NCI-H460 (cell line): ENCODE measurements around the gene PARP9. TPM values are rescaled to one million over a fixed set of nuclear protein-coding genes. Genes with fewer than 3 reads are reported as not detected.

ENCODE experiments used
- DNase-seq: peaks from one replicate; pipeline ENCODE4 v3.0.0-alpha.2; 2016; ENCODE audit warnings: low read depth; ENCODE audit errors: extremely low read depth
- polyA plus RNA-seq: library from polyadenylated mRNA; depleted of rRNA; stranded (reverse); fragments of >200 nt; gene quantifications from 2 replicates; pipeline ENCODE4 v1.2.3, GENCODE V29; 2014; cell fraction: nucleus; rRNA removed
- total RNA-seq: library from RNA; depleted of rRNA; stranded (reverse); fragments of >200 nt; shearing (Covaris generic); gene quantifications from 2 replicates; pipeline ENCODE4 v1.2.3, GENCODE V29; 2014; rRNA removed

The PARP9 gene
- total RNA-seq, result 6.8 and 8.8 TPM in 2 replicates
- polyA plus RNA-seq, result 4.8 and 7.0 TPM in 2 replicates

- peak; percentile 39 for DNase-seq
Measured at GRCh38 chr3:122564155-122564912, at the start of gene PARP9, which contains the start of gene DTX3L. TSS of gene PARP9 (minus strand) at chr3:122564300. CDS start at chr3:122559620, 4,680 bp downstream. TSS of gene DTX3L (plus strand) at chr3:122564338. CDS start at chr3:122564427, 89 bp downstream.

GRCh38 chr3:122612696-122613095, 48.6 kb upstream of the PARP9 start:
- DNase-seq, result no peak

GRCh38 chr3:122609798-122610559, 45.9 kb upstream of the PARP9 start:
- DNase-seq, result no peak

- DNase-seq, result no peak
Measured at GRCh38 chr3:122608916-122609315, 44.8 kb upstream of the PARP9 start.

GRCh38 chr3:122606330-122606729, 42.2 kb upstream of the PARP9 start:
- DNase-seq, result no peak

- DNase-seq, result no peak
Measured at GRCh38 chr3:122603056-122603455, 39.0 kb upstream of the PARP9 start.

GRCh38 chr3:122602011-122602710, 38.1 kb upstream of the PARP9 start:
- DNase-seq, result no peak

- DNase-seq, result no peak
Measured at GRCh38 chr3:122598556-122598955, 34.5 kb upstream of the PARP9 start.

- no peak for DNase-seq
Measured at GRCh38 chr3:122598151-122598550, 34.1 kb upstream of the PARP9 start.

GRCh38 chr3:122594025-122594424, 29.9 kb upstream of the PARP9 start:
- DNase-seq, result no peak

- DNase-seq, result no peak
Measured at GRCh38 chr3:122590610-122591009, 26.5 kb upstream of the PARP9 start.

GRCh38 chr3:122589297-122589696, 25.2 kb upstream of the PARP9 start:
- no peak for DNase-seq

- no peak for DNase-seq
Measured at GRCh38 chr3:122587572-122587971, 23.5 kb upstream of the PARP9 start.

- no peak for DNase-seq
Measured at GRCh38 chr3:122586773-122587485, 22.8 kb upstream of the PARP9 start.

GRCh38 chr3:122586098-122586497, 22.0 kb upstream of the PARP9 start:
- no peak for DNase-seq

- DNase-seq, result no peak
Measured at GRCh38 chr3:122582390-122582789, 18.3 kb upstream of the PARP9 start.

- no peak for DNase-seq
Measured at GRCh38 chr3:122581622-122582021, 17.5 kb upstream of the PARP9 start.

- no peak for DNase-seq
Measured at GRCh38 chr3:122580470-122580869, 16.4 kb upstream of the PARP9 start.

- DNase-seq, result no peak
Measured at GRCh38 chr3:122578069-122578740, 14.1 kb upstream of the PARP9 start.
